ENCODE data around the gene HLF. TPM values are rescaled to one million over a fixed set of nuclear protein-coding genes. Genes with fewer than 3 reads are reported as not detected.

HLF gene
- total RNA-seq, 1 donor from 2014 or later: 0.25 TPM

- no peak for DNase-seq (ENCODE audit: low read depth)
- Histone ChIP-seq H3K36me3 (ENCODE audit: control insufficient read depth, insufficient read depth, low read length) (no peaks in the 10 kb centered on the region), H3K27me3 (ENCODE audit: control insufficient read depth, insufficient read depth, low read length) (no peaks in the 10 kb centered on the region), H3K4me3 (ENCODE audit: low read depth, low read length) (no peak overlapping the region)
- TF ChIP-seq, protein P1, sequence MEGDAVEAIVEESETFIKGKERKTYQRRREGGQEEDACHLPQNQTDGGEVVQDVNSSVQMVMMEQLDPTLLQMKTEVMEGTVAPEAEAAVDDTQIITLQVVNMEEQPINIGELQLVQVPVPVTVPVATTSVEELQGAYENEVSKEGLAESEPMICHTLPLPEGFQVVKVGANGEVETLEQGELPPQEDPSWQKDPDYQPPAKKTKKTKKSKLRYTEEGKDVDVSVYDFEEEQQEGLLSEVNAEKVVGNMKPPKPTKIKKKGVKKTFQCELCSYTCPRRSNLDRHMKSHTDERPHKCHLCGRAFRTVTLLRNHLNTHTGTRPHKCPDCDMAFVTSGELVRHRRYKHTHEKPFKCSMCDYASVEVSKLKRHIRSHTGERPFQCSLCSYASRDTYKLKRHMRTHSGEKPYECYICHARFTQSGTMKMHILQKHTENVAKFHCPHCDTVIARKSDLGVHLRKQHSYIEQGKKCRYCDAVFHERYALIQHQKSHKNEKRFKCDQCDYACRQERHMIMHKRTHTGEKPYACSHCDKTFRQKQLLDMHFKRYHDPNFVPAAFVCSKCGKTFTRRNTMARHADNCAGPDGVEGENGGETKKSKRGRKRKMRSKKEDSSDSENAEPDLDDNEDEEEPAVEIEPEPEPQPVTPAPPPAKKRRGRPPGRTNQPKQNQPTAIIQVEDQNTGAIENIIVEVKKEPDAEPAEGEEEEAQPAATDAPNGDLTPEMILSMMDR (IDR thresholded peaks at IDR 0.05; ENCODE audit: insufficient read depth, low read length, poor library complexity, severe bottlenecking): no peak
These were observed 23.8 kb downstream of the HLF start for GRCh38 chr17:55288356-55289105.

GRCh38 chr17:55289106-55289446, 24.3 kb downstream of the HLF start:
- H3K36me3 ChIP-seq (ENCODE audit: control insufficient read depth, insufficient read depth, low read length): no peaks in the 10 kb centered on the region
- TF ChIP-seq, protein P1 (IDR thresholded peaks at IDR 0.05; ENCODE audit: insufficient read depth, low read length, poor library complexity, severe bottlenecking): no peak

DNA sequence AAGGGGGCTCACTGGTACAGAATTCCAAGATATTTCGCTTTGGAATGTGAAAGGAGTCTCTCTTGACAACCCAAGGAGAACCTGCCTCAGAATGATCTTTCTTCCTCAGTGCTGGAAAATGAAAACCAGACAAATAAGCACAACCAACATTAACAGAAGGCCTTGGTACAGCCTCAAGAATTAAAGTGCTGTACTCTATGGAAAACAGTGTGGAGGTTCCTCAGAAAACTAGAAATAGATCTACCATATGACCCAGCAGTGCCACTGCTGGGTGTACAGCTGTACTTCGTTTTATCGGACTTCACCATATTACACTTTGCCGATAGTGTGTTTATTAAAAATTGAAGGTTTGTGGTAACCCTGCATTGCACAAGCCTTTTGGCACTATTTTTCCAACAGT, 25.2 kb downstream of the HLF start:
- H3K4me3 ChIP-seq (ENCODE audit: low read depth, low read length): no peak overlapping the region
- H3K36me3 ChIP-seq (ENCODE audit: control insufficient read depth, insufficient read depth, low read length): no peaks in the 10 kb centered on the region
- DNase-seq (ENCODE audit: low read depth): no peak
- no peaks in the 10 kb centered on the region for H3K27me3 ChIP-seq (ENCODE audit: control insufficient read depth, insufficient read depth, low read length)
- TF ChIP-seq, protein P1 (IDR thresholded peaks at IDR 0.05; ENCODE audit: insufficient read depth, low read length, poor library complexity, severe bottlenecking): no peak

More at GRCh38 chr17:55289106-55289446, 24.3 kb downstream of the HLF start:
- Histone ChIP-seq H3K27me3 (ENCODE audit: control insufficient read depth, insufficient read depth, low read length) (no peaks in the 10 kb centered on the region), H3K4me3 (ENCODE audit: low read depth, low read length) (no peak overlapping the region)
- no peak for DNase-seq (ENCODE audit: low read depth)

- Histone ChIP-seq H3K4me3 (ENCODE audit: low read depth, low read length) (no peak overlapping the region), H3K36me3 (ENCODE audit: control insufficient read depth, insufficient read depth, low read length) (no peaks in the 10 kb centered on the region), H3K27me3 (ENCODE audit: control insufficient read depth, insufficient read depth, low read length) (no peaks in the 10 kb centered on the region)
- TF ChIP-seq, protein P1 (IDR thresholded peaks at IDR 0.05; ENCODE audit: insufficient read depth, low read length, poor library complexity, severe bottlenecking): no peak
- no peak for DNase-seq (ENCODE audit: low read depth)
These were observed 25.8 kb downstream of the HLF start for GRCh38 chr17:55290492-55291113.

DNA sequence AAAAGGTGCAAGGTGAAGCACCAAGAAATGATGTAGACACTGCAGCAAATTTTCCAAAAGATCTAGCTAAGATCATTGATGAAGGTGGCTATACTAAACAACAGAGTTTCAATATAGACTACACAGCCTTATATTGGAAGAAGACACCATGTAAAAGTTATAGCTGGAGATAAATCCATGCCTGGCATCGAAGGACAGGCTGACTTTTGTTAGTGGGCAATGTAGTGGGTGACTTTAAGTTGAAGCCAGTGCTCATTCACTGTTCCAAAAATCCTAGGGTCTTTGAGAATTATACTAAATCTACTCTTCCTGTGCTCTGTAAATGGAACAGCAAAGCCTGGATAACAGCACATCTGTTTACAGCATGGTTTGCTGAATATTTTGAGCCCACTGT, 26.4 kb downstream of the HLF start:
- Histone ChIP-seq H3K4me3 (ENCODE audit: low read depth, low read length) (no peak overlapping the region), H3K36me3 (ENCODE audit: control insufficient read depth, insufficient read depth, low read length) (no peaks in the 10 kb centered on the region), H3K27me3 (ENCODE audit: control insufficient read depth, insufficient read depth, low read length) (no peaks in the 10 kb centered on the region)
- TF ChIP-seq, protein P1 (IDR thresholded peaks at IDR 0.05; ENCODE audit: insufficient read depth, low read length, poor library complexity, severe bottlenecking): no peak
- DNase-seq (ENCODE audit: low read depth): no peak
